Measurements from ENCODE around the gene BRCA2. TPM values are rescaled to one million over a fixed set of nuclear protein-coding genes. Genes with fewer than 3 reads are reported as not detected.

The BRCA2 gene
- total RNA-seq, 4 donors from 2014 or later = 0.56 to 6.3 (median 0.82) TPM

- peak; percentile 54 to 72 for DNase-seq
- H3K27ac ChIP-seq = peak overlapping the region; percentile 26 to 65 (median 42)
- H3K9me3 ChIP-seq = no peaks in the 10 kb centered on the region
- no peaks in the 10 kb centered on the region for H3K27me3 ChIP-seq
- TF ChIP-seq POLR2A (IDR thresholded peaks at IDR 0.05) = no peak
- no peak for TF ChIP-seq CTCF (IDR thresholded peaks at IDR 0.05)
- H3K4me3 ChIP-seq (replicated peaks in 1 of 3) = no peak overlapping the region
- peaks cover 7 to 12% of the 10 kb centered on the region in 2 donors for H3K4me1 ChIP-seq
- no peaks in the 10 kb centered on the region for H3K36me3 ChIP-seq
- intact Hi-C loops (cut with DNase I) = no loop called here
- 42 to 44% methylated on average over 27 of the region's 27 CpGs for WGBS, 2 donors
Measured at GRCh38 chr13:32409561-32410421, 94.5 kb downstream of the BRCA2 start.

- Histone ChIP-seq H3K27me3 (no peaks in the 10 kb centered on the region), H3K9me3 (no peaks in the 10 kb centered on the region), H3K4me1 (peaks cover 7 to 8% of the 10 kb centered on the region in 2 donors), H3K36me3 (no peaks in the 10 kb centered on the region), H3K27ac (no peak overlapping the region), H3K4me3 (replicated peaks in 1 of 3) (no peak overlapping the region)
- no peak for DNase-seq
- intact Hi-C loops (cut with DNase I) = no loop called here
- WGBS, 2 donors = 96 to 98% methylated on average over 3 of the region's 3 CpGs
- TF ChIP-seq CTCF (IDR thresholded peaks at IDR 0.05) = no peak
- no peak for TF ChIP-seq POLR2A (IDR thresholded peaks at IDR 0.05)
Measured at GRCh38 chr13:32413284-32413683, 98.0 kb downstream of the BRCA2 start.

- no peak for DNase-seq
- H3K4me1 ChIP-seq = peaks cover 6 to 7% of the 10 kb centered on the region in 2 donors
- H3K27me3 ChIP-seq = no peaks in the 10 kb centered on the region
- 89 to 90% methylated on average over 2 of the region's 2 CpGs for WGBS, 2 donors
- H3K27ac ChIP-seq = no peak overlapping the region
- H3K4me3 ChIP-seq (replicated peaks in 1 of 3) = no peak overlapping the region
- H3K36me3 ChIP-seq = no peaks in the 10 kb centered on the region
- no peaks in the 10 kb centered on the region for H3K9me3 ChIP-seq
- intact Hi-C loops (cut with DNase I) = no loop called here
- TF ChIP-seq CTCF (IDR thresholded peaks at IDR 0.05) (no peak), POLR2A (IDR thresholded peaks at IDR 0.05) (no peak)
Measured at GRCh38 chr13:32414580-32414979, 99.3 kb downstream of the BRCA2 start.

- DNase-seq = no peak
- peaks cover 2% of the 10 kb centered on the region in 2 donors for H3K4me1 ChIP-seq
- no peaks in the 10 kb centered on the region for H3K36me3 ChIP-seq
- intact Hi-C loops (cut with DNase I) = no loop called here
- no peaks in the 10 kb centered on the region for H3K27me3 ChIP-seq
- no peak overlapping the region for H3K4me3 ChIP-seq (replicated peaks in 1 of 3)
- no peaks in the 10 kb centered on the region for H3K9me3 ChIP-seq
- TF ChIP-seq CTCF (IDR thresholded peaks at IDR 0.05) (peak in 1 of 6 experiments; percentile 33), POLR2A (IDR thresholded peaks at IDR 0.05) (no peak)
- H3K27ac ChIP-seq = no peak overlapping the region
Measured at GRCh38 chr13:32415019-32415418, 99.7 kb downstream of the BRCA2 start.

GRCh38 chr13:32417995-32418394, 102.7 kb downstream of the BRCA2 start:
- intact Hi-C loops (cut with DNase I) = no loop called here
- no peak for DNase-seq
- Histone ChIP-seq H3K36me3 (no peaks in the 10 kb centered on the region), H3K4me3 (replicated peaks in 1 of 3) (no peak overlapping the region), H3K27me3 (no peaks in the 10 kb centered on the region), H3K4me1 (no peaks in the 10 kb centered on the region), H3K27ac (no peak overlapping the region), H3K9me3 (no peaks in the 10 kb centered on the region)
- TF ChIP-seq POLR2A (IDR thresholded peaks at IDR 0.05) (no peak), CTCF (IDR thresholded peaks at IDR 0.05) (no peak)
- WGBS, 2 donors = 96 to 100% methylated on average over 1 of the region's 1 CpG

Measured in thyroid gland (tissue), 4 donors.